ENCODE data around the gene DYNLT2B.

DNA sequence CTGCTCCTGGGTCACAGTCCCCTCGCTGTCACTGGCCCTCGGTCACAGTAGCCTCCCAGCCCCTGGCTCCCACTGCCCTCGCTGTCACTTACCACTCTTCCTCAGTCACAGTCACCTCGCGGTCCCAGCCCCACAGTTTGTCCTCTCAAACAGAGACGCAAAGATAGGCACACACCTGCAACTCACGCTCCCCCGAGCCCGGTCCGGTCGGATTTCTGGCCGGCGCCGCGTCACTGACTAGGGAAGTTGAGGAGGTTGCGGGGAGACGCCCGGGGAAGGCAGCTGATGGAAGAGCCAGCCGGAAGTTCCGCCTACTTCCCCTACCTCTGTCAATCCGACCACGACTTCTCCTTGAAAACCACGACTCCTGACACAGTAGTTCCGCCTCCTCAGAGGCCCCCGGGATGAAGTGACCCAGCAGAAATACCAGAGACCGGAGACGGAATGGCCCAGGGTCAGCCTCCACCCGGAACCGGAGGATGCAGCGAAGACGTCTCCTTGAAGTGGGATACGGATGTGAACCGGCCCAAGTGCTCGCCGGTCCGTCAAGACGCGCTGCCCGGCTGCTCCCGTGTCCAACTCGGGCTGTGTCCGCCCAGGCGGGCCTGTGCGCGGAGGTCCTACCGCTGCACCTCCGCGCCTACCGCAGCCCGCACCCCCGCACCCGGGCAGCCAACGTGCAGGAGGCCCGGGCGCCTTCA lies 30.4 kb downstream of the DYNLT2B start, which contains the start of gene PCYT1A:
- TF ChIP-seq CTCF (IDR thresholded peaks at IDR 0.05) = no peak
- no peak for TF ChIP-seq EP300 (IDR thresholded peaks at IDR 0.05)
- peak; percentile 44 for TF ChIP-seq POLR2A (IDR thresholded peaks at IDR 0.05)
